GM19043 (cell line): ENCODE data around the gene GTF2F1.
"Not testable (repeated sequence)": the region's sequence is repeated elsewhere in the genome, so short reads cannot be mapped to it uniquely, and the experiment has no call there.

Experiments
- ATAC-seq: cut with Tn5 transposase; IDR thresholded peaks from one replicate; pipeline ENCODE4 v1.9.1; 2021; ENCODE audit warnings: low read depth; ENCODE audit not compliant: unreplicated experiment

GTF2F1 gene

GRCh38 chr19:6360445-6360844 is 32.5 kb downstream of the GTF2F1 start:
- not testable (repeated sequence) for ATAC-seq

- ATAC-seq: no peak
These were observed 33.2 kb downstream of the GTF2F1 start for GRCh38 chr19:6359568-6360341.

GRCh38 chr19:6358003-6358402 is 35.0 kb downstream of the GTF2F1 start:
- no peak for ATAC-seq

- no peak for ATAC-seq
These were observed 35.8 kb downstream of the GTF2F1 start for GRCh38 chr19:6357174-6357573.

GRCh38 chr19:6355321-6356040 is 37.5 kb downstream of the GTF2F1 start:
- ATAC-seq: not testable (repeated sequence)

- ATAC-seq: no peak
These were observed 38.8 kb downstream of the GTF2F1 start for GRCh38 chr19:6354098-6354674.

- no peak for ATAC-seq
These were observed 40.4 kb downstream of the GTF2F1 start for GRCh38 chr19:6352381-6353165.

- ATAC-seq: no peak
These were observed 42.3 kb downstream of the GTF2F1 start for GRCh38 chr19:6350688-6351087.

GRCh38 chr19:6349271-6349670 is 43.7 kb downstream of the GTF2F1 start:
- not testable (repeated sequence) for ATAC-seq

- no peak for ATAC-seq
These were observed 49.5 kb downstream of the GTF2F1 start for GRCh38 chr19:6343462-6343861.

- ATAC-seq: no peak
These were observed 52.3 kb downstream of the GTF2F1 start for GRCh38 chr19:6340493-6341201.

GRCh38 chr19:6334490-6335285 is 58.3 kb downstream of the GTF2F1 start:
- no peak for ATAC-seq

- no peak for ATAC-seq
These were observed 59.5 kb downstream of the GTF2F1 start, which contains the start of gene ACER1 for GRCh38 chr19:6333439-6333838. TSS of gene ACER1 (minus strand) at chr19:6333612. CDS start at chr19:6333551, 61 bp downstream.
